T-helper 1 cell treated with Interleukin-12 subunit alpha and Interleukin-12 subunit beta and Interleukin-4 antibody, amounts not matched to agents 30 ng/mL and 1 ng/mL, for 36 hours (primary cell): ENCODE data around the gene LRRFIP1. TPM values are rescaled to one million over a fixed set of nuclear protein-coding genes. Genes with fewer than 3 reads are reported as not detected.
"Not testable (repeated sequence)": the region's sequence is repeated elsewhere in the genome, so short reads cannot be mapped to it uniquely, and the experiment has no call there.

Experiments used
- intact Hi-C: fragments of 100-400 bp; cut with micrococcal nuclease; formaldehyde crosslinking; loops from one replicate; pipeline ENCODE4 v1.15.1; 2024
- total RNA-seq: library from RNA; stranded (reverse); gene quantifications from 2 replicates; pipeline ENCODE4 v1.2.3, GENCODE V29; 2022

LRRFIP1 gene, protein sequence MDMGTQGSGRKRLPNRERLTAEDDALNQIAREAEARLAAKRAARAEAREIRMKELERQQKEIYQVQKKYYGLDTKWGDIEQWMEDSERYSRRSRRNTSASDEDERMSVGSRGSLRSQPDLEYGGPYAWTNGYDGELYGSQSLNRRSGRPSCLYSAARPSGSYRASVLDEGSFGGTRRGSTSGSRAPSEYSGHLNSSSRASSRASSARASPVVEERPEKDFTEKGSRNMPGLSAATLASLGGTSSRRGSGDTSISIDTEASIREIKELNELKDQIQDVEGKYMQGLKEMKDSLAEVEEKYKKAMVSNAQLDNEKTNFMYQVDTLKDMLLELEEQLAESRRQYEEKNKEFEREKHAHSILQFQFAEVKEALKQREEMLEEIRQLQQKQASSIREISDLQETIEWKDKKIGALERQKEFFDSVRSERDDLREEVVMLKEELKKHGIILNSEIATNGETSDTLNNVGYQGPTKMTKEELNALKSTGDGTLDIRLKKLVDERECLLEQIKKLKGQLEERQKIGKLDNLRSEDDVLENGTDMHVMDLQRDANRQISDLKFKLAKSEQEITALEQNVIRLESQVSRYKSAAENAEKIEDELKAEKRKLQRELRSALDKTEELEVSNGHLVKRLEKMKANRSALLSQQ
- 211 and 217 TPM in 2 replicates for total RNA-seq

DNA sequence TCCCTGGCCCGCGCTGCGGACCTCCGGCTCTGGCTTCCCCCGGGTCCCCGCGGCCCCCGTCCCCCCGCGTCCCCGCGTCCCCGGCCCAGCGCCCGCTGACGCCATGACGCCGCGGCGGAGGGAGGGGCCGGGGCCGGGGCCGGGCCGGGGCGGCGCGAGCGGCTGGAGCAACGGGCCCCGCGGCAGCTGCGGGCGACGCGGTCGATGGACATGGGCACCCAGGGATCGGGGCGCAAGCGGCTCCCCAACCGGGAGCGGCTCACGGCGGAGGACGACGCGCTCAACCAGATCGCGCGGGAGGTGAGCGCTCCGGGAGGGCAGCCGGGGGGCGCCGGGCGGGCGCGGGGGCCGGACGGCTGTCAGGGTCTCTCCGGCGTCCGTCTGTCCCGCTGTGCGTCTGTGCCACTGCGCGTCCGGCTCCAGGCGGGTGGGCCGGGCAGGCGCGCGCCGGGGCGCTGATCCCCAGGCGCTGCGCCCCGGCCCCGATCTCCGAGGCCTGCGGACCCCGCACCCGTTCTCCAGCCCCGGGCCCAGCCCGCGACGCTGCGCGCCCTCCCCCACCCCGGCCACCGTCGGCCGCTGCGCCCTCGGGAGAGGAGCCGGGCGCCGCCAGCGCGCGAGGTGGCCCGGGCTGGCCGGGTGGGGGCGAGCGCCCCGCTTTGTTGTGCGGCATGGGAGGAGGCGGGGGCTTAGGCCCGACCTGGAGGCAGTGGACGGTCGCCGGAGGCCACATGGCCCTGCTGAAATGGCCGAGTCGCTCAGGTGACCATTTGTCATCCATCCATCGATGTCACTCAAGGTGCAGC is at the start of gene LRRFIP1:
Gene LRRFIP1, plus strand, starts transcription at position 147 of the 806 bp plus-strand sequence. Its CDS starts 58 bp downstream, at position 205.
- intact Hi-C loops = no loop called here

DNA sequence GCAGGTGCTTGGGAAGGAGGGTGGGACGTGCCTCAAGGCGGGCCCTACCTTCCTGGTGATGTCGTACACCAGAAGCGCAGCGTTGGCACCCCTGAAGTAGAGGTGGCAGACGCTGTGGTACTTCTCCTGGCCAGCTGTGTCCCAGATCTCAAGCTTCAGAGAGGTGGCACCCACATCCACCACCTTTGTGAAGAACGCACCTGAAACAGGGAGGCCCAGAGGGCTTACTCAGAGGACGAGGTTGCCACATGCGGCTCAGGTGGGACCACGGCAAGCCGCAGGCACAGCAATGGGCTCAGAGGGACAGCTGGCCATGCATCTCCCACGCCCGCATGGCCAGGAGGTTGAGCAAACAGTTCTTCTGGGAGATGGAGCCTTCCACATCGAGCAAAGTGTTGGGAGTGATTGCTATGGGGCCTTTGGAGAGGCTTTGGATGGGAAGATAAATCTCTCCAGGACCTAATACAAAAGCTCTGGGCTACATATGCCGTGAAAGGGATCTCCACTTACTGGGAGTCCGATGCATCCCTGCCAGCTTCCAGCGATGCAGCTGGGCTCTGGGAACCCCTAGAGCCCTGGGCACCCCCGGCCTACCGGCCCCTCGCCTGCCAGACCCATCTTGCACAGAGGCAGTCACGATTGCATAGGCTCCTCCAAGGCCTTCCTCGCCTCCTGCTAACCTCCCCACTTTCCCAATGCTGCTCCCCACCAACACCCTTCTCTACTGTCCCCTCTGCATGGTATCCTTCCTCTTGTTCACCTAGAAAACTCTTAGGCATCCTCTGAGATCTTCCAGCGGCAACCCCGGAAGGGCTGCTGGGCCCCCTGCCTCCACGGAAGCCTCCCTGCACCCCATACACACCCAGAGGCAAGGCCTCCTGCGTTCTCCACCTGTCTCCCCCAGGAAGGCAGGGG is 49.2 kb upstream of the LRRFIP1 start:
- intact Hi-C loops = no loop called here

DNA sequence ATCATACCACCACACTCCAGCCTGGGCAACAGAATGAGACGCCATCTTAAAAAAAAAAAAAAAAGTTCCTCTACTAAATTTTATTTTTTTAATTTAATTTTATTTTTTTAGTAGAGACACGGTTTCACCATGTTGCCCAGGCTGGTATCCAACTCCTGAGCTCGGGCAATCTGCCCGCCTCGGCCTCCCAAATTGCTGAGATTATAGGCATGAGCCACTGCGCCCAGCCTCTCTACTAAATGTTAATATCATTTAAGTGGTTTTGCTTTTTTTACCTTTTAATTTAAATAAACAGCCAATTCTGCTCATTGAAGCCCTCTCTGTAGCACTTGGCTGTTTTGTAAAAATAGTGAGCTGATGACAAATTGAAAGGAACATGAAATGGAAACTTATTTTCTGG is 46.1 kb upstream of the LRRFIP1 start:
- intact Hi-C loops = loop anchor here (1.0 kb wide), 3 partner anchors 92 to 193 kb away; no protein-coding TSS in a partner anchor

DNA sequence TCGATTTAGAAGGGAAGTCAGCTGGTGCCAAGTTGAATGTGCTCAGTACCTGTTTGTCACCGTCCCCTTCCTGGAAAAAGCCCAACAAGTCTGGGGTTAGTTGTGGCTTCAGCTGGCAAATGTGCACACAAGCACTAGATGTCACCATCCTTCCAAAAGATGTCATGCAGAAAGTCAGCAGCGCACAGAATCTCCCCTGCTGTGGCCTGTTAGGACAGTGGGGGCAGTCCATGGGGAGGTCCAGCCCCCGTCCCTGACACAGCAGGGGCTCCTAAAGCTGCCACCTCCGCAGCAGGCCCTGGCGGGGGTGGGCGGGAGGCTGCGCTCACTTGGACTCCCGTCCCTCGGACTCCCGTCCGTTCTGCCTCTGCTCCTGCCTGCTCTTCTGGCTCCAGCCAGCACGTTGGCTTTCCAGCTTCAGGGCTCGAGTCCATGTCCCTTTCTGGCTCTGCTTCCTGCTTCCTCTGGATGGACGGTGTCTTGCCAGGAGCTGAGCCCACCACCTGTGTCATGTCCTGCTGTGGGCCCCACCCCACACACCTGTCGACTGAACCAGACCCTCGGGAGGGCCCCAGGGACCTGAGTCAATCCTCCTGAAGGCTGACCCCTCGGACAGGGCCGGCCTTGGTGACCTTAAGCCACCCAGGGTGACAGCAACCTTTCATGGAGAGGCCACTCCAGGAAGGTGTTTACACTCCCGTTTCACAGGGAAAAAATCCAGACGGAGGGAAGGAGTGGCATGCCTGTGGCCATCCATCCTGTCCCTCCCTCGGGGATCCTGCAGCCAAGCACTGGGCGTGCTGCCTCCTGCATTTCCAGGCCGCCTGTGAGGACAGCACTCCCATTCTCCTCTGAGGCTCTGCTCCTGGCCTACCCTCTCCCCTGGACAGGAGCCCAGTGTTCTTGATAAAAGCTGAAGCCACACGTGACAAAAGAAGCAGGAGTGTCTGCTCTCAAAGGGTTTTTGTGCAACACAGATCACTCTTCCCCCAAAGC is 45.3 kb upstream of the LRRFIP1 start:
- intact Hi-C loops = loop anchor here (1.0 kb wide), 3 partner anchors 91 to 192 kb away; no protein-coding TSS in a partner anchor

DNA sequence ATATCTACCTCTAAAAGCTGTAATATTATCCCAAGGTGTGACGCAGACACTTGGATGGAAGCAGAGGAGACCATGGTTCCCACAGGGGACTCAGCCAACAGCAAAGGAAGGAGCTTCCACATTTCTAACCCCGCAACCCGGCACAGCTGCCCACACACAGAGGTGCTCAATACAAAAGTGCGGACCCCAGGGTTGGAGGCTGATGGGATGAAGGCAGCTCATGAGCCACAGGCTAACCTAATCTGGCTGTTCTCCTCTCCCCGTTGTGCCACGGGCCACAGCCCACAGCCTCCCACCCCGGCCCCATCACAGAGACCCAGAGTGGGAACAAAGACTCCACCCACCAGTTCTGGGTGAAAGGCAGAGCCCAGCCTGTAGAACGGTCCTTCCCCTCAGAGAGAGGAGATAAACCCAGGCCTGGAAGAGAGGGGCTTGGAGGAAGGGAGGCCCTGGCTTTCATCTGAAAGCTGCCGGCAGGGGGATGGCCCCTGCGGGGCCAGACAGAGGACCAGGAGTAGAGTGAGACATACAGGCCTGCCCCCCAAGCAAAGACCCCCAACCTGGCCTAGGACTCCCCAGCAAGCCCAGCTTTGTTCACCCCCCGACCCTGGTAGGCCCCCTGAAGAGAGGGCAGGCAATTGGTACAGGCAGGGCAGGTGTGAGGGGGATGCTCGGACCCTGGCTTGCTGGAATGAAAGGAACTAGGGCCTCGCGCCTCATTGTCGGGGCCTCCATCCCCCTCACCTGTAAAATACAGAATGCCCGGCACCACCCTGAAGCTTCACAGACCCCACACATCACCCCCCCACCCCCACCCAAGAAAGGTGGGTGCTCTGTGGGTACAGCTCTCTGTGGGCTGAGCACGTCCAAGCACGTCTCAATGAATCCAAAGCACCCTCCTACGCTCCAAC is 43.7 kb upstream of the LRRFIP1 start:
- intact Hi-C loops = no loop called here

DNA sequence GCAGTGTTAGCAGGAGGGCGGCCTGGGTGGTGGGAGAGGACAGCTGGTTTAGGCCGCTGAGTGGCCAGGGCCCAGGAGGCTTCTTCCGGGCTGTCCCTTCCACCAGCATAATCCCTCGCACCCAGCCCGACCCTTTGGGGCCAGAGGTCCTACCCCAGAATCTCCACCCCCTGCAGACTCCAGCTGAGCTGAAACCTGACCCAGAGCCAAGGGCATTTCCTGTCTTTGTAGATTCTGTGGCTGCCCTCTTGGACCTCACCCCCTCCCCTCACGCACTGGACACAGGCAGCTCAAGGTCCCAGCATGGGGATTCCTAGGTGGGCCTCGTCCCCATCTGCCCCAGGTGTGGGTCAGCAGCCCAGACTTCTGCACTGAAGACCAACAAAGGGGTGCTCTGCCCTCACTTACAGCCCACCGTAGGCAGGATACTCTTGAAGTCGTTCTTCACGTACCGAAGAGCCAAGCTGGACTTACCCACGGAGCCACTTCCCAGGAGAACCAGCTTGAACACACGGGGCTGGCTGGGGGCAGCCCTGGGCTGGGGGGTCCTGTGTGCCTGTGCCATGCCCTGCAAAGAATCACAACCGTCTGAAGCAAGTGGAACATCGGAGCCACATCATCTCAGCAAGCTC is 41.7 kb upstream of the LRRFIP1 start:
- intact Hi-C loops = no loop called here

DNA sequence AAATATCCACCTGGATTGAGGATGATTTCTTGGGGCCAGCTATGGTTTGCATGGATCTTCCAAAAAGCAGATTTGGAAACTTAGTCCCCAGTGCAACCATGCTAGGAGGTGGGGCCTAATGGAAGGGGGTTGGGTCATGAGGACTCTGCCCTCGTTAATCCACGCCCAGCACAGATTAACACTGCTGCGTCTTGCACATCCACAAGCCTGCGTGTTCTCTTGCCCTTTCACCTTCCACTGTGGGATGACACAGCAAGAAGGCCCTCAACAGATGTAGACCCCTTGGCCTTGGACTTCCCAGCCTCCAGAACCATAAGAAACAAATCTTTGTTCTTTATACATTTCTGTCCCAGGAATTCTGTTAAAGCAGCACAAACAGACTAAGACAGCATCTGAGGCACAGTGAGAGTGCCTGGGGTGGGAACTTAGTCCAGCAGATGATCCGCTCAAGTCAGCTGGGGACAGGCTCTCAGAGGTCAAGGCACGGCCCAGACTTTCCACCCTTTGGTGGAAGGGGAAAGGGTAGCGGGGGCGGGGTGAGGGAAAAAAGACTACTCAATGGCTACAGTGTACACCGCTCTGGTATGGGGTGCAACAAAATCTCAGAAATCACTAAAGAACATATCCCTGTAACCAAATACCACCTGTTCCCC is 39.2 kb upstream of the LRRFIP1 start:
- intact Hi-C loops = no loop called here

DNA sequence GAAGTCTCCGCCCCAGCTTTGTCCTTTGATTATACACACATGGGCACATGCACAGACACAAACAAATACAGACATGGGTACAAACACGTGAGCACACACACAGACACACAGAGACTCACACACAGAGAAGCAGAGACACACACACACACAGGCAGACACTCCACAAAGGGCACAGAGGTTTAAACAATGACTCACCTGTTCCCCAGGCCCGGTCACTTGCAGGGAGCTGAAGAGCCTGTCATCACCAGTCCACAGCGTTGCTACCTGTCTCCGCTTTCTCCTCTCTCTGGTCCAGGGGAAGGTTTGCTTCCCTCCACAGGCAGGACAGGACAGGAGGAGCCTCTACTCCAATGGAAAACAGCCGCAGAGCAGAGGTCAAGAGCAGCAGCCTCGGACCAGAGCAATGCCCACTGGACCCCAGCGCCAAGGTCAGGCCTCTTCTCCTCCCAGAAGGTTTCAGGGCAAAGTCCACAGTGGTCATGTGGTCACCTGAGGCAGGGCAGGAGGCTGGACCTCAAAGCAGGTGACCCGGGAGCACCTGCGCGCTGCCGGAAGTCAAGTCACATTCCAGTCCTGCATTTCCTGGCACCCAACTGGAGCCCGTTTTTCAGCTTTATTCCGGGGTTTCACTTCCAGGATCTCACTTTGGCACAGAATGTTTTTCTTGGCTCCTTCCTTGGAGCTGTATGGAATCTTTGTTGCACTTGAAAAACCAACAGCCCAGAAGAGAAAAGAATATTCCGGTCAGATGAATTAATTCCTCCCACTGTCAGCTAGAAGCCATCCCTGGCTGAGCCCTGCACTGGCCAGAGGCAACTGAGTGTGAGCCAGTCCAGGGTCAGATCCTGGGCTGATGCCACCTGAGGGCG is 36.9 kb upstream of the LRRFIP1 start, which contains the start of gene RAB17:
Gene RAB17, minus strand, starts transcription at position 463 of the 869 bp plus-strand sequence. CDS start 4,580 bp downstream, outside the sequence.
- intact Hi-C loops = no loop called here

DNA sequence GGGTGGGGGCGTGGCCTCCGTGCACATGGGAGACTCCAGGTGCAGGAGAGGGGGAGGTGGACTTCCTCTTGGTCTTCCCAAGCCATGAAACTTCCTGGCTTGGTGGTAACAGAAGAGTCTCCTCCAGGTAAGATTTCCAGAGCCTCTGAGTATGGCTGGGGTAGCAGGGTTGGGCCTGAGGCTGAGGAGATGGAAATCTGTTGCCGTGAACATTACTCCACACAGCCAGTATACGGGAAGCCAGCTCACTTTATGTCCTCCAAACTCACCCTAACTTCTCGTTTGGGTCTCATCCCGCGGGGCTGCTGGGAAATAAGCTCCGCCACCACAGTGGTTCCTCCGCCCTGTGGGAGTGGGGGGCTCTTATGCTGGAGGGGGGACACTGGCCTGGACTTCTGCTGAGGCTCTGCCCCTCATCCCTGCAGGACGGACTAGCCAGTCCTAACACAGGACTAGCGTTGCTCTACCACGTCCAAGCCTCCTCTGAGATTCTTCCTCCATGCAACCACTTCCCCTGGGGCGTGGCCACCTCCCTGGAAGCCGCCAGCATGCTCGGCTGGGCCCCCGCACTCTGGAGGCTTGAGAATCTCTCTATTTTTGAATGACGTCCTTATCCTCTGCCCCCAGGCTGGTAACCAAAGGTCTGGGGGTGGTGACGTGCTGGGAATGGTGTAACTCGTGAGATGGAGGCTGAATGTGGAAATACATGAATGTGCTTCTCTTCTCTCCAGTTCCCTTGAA is 36.1 kb upstream of the LRRFIP1 start:
- intact Hi-C loops = no loop called here

DNA sequence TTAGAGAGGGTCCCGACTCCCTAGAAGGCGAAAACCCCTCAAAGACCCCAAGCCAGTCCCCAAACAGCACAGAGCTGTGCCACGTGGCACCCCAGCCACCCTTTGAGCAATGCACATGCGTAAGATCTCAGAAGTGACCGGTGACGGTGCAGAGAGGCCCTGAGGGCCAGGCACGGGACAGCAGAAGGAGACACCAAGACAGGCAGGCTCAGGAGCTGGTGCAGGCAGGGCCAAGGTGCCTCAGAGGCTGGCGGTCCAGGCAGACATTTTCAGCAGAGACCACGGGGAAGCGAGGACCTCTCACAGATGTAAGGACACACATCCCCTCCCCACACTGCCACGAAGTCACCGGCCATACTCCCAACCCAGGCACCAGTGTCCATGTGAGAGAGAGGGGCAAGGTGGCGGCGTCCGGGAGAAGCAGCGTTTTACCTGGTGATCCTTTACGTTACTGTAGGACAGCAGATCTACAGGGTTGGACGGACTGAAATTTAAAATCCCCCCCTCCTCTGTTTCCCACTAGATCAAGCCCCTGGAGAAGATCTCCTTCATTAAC is 34.9 kb upstream of the LRRFIP1 start:
- intact Hi-C loops = no loop called here

DNA sequence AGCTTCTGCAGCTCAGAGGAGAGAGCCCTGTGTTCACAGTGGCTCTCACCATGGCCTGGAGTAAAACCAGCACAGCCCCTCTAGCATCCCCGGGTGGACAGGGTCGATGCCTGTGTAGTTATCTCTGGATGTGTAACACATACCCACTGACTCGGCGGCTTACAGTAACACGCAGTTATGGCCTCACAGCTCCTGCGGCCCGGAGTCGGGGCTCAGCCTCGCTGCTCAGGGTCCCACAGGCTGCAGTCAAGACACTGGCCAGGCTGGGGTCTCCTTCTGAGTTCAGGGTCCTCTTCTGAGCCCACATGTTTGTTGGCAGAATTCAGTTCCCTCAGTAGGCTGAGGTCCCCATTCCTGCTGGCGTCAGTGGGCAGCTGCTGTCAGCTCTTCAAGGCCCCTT is 34.4 kb upstream of the LRRFIP1 start:
- intact Hi-C loops = no loop called here

DNA sequence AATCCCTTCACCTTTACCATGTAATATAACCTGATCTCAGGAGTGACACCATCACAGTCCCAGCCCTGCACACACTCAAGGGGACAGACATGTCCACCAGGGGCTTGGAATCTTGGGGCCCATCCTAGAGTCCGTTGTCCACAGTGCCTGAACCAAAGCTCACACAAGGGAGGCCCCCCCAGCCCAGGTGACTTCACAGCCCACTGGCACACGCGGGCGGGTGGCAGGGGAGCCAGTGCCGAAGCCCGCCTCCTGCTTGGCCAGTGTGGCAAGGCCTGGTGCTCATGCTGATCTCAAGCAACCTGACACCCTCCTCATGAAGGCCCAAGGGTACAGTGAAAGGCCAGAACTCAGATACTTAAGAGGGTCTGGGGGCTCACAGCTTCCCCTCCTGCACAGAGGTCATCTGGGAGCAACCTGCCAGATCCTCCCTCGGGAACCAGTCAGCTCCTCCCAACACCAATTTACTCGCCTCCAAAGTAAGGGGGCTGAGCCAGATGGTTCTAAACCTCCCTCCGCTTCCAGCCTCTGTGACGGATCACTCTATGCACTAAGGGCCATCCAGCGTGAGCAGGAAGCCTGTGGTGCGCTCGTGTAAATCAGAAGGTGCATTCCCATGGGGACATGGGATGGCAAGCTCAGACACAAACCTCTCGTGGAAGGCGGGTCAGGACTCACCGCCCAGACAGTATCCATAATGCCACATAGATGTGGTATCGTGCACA is 33.6 kb upstream of the LRRFIP1 start:
- intact Hi-C loops = no loop called here

DNA sequence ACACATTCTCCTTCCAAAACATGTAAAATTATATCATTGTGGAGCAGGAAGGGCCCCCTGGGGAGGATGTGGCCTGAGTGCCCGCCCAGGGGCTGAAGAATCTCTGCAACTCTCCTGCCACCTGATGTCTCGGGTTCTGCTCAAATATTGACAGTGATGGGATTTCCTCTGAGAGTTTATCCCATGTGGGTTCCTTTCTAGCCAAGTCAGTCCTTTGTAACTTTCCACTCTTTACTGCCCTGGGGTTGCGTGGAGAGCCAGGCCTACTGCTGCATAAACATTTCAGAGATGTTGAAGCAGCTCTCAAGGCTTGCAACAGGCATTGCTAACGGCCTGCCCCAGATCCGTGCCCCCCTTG is 32.9 kb upstream of the LRRFIP1 start:
- intact Hi-C loops = no loop called here

DNA sequence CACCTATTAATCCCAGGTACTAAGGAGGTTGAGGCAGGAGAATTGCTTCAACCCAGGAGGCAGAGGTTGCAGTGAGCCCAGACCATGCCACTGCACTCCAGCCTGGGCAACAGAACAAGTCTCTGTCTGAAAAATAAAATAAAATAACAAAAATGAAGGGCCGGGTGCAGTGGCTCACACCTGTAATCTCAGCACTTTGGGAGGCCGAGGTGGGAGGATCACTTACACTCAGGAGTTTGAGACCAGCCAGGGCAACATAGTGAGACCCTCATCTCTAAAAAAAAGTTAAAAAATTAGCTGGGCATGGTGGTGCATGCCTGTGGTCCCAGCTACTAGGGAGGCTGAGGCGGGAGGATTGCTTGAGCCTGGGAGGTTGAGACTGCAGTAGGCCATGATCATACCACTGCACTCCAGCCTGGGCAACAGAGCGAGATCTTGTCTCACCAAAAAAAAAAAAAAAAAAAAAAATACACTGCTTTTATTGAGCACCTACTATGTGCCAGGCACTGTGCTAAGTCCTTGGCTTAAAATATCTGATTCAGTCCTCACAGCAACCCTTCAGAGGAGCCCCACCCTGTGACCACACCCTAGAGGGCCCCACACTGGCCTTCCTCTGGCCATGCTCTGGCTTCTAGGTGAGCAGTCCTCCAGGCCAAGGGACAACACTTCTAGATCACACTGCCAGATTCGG is 31.4 kb upstream of the LRRFIP1 start:
- intact Hi-C loops = not testable (repeated sequence)
